ENCODE measurements around the gene PRDM10. TPM values are rescaled to one million over a fixed set of nuclear protein-coding genes. Genes with fewer than 3 reads are reported as not detected.

The PRDM10 gene
- total RNA-seq: 8.0 and 8.8 TPM in 2 replicates

GRCh38 chr11:130002352-130002845 is at the start of gene PRDM10:
Gene PRDM10 (minus strand): TSS chr11:130002835. CDS start chr11:129960964, 41,871 bp downstream.
- Histone ChIP-seq H3K27ac (ENCODE audit: low read depth, low read length) (peak within 1 kb of the TSS; percentile 100), H3K4me1 (ENCODE audit: insufficient read depth, low read length) (peaks cover 13% of the 10 kb centered on the region), H3K4me3 (ENCODE audit: insufficient read depth, low read length) (peak within 1 kb of the TSS; percentile 82), H4K20me1 (ENCODE audit: insufficient read depth, low read length) (no peaks in the 10 kb centered on the region), H3K27me3 (ENCODE audit: insufficient read depth, low read length) (no peaks in the 10 kb centered on the region), H3K79me2 (ENCODE audit: insufficient read depth, low read length) (peaks cover 37% of the 10 kb centered on the region), H3K4me2 (ENCODE audit: insufficient read depth, low read length) (peak within 1 kb of the TSS; percentile 97), H2AFZ (ENCODE audit: low read length) (peak within 1 kb of the TSS; percentile 95), H3K36me3 (ENCODE audit: insufficient read depth, low read length) (no peaks in the 10 kb centered on the region), H3K9me3 (ENCODE audit: low read depth, low read length) (no peaks in the 10 kb centered on the region)
- peak; percentile 99 for DNase-seq (ENCODE audit: insufficient read length, low spot score, missing footprints)
- no peak for TF ChIP-seq CTCF (IDR thresholded peaks at IDR 0.05; ENCODE audit: extremely low read depth, low read depth, low read length)

- Histone ChIP-seq H4K20me1 (ENCODE audit: insufficient read depth, low read length) (no peaks in the 10 kb centered on the region), H2AFZ (ENCODE audit: low read length) (no peak overlapping the region), H3K36me3 (ENCODE audit: insufficient read depth, low read length) (no peaks in the 10 kb centered on the region), H3K4me3 (ENCODE audit: insufficient read depth, low read length) (no peak overlapping the region), H3K27me3 (ENCODE audit: insufficient read depth, low read length) (peaks cover 4% of the 10 kb centered on the region), H3K4me2 (ENCODE audit: insufficient read depth, low read length) (no peak overlapping the region), H3K9me3 (ENCODE audit: low read depth, low read length) (no peaks in the 10 kb centered on the region), H3K79me2 (ENCODE audit: insufficient read depth, low read length) (no peaks in the 10 kb centered on the region), H3K4me1 (ENCODE audit: insufficient read depth, low read length) (peaks cover 16% of the 10 kb centered on the region), H3K27ac (ENCODE audit: low read depth, low read length) (no peak overlapping the region)
- DNase-seq (ENCODE audit: insufficient read length, low spot score, missing footprints): no peak
- no peak for TF ChIP-seq CTCF (IDR thresholded peaks at IDR 0.05; ENCODE audit: extremely low read depth, low read depth, low read length)
Measured at GRCh38 chr11:130051082-130051481, 48.4 kb upstream of the PRDM10 start.

- H3K4me2 ChIP-seq (ENCODE audit: insufficient read depth, low read length): no peak overlapping the region
- no peak for DNase-seq (ENCODE audit: insufficient read length, low spot score, missing footprints)
- H3K79me2 ChIP-seq (ENCODE audit: insufficient read depth, low read length): no peaks in the 10 kb centered on the region
- no peaks in the 10 kb centered on the region for H4K20me1 ChIP-seq (ENCODE audit: insufficient read depth, low read length)
- peaks cover 4% of the 10 kb centered on the region for H3K27me3 ChIP-seq (ENCODE audit: insufficient read depth, low read length)
- H3K4me3 ChIP-seq (ENCODE audit: insufficient read depth, low read length): no peak overlapping the region
- no peak for TF ChIP-seq CTCF (IDR thresholded peaks at IDR 0.05; ENCODE audit: extremely low read depth, low read depth, low read length)
- H3K36me3 ChIP-seq (ENCODE audit: insufficient read depth, low read length): no peaks in the 10 kb centered on the region
- H2AFZ ChIP-seq (ENCODE audit: low read length): no peak overlapping the region
- H3K27ac ChIP-seq (ENCODE audit: low read depth, low read length): no peak overlapping the region
- H3K4me1 ChIP-seq (ENCODE audit: insufficient read depth, low read length): peaks cover 11% of the 10 kb centered on the region
- H3K9me3 ChIP-seq (ENCODE audit: low read depth, low read length): no peaks in the 10 kb centered on the region
Measured at GRCh38 chr11:130050257-130050656, 47.6 kb upstream of the PRDM10 start.

- DNase-seq (ENCODE audit: insufficient read length, low spot score, missing footprints): no peak
- Histone ChIP-seq H3K27me3 (ENCODE audit: insufficient read depth, low read length) (peaks cover 4% of the 10 kb centered on the region), H3K27ac (ENCODE audit: low read depth, low read length) (no peak overlapping the region), H4K20me1 (ENCODE audit: insufficient read depth, low read length) (no peaks in the 10 kb centered on the region), H3K4me1 (ENCODE audit: insufficient read depth, low read length) (peaks cover 5% of the 10 kb centered on the region), H3K9me3 (ENCODE audit: low read depth, low read length) (no peaks in the 10 kb centered on the region), H3K79me2 (ENCODE audit: insufficient read depth, low read length) (no peaks in the 10 kb centered on the region), H3K4me2 (ENCODE audit: insufficient read depth, low read length) (no peak overlapping the region), H3K36me3 (ENCODE audit: insufficient read depth, low read length) (no peaks in the 10 kb centered on the region), H2AFZ (ENCODE audit: low read length) (no peak overlapping the region), H3K4me3 (ENCODE audit: insufficient read depth, low read length) (no peak overlapping the region)
- no peak for TF ChIP-seq CTCF (IDR thresholded peaks at IDR 0.05; ENCODE audit: extremely low read depth, low read depth, low read length)
Measured at GRCh38 chr11:130049328-130049771, 46.7 kb upstream of the PRDM10 start.
